ENCODE measurements around the gene EPHA10.

EPHA10 gene

DNA sequence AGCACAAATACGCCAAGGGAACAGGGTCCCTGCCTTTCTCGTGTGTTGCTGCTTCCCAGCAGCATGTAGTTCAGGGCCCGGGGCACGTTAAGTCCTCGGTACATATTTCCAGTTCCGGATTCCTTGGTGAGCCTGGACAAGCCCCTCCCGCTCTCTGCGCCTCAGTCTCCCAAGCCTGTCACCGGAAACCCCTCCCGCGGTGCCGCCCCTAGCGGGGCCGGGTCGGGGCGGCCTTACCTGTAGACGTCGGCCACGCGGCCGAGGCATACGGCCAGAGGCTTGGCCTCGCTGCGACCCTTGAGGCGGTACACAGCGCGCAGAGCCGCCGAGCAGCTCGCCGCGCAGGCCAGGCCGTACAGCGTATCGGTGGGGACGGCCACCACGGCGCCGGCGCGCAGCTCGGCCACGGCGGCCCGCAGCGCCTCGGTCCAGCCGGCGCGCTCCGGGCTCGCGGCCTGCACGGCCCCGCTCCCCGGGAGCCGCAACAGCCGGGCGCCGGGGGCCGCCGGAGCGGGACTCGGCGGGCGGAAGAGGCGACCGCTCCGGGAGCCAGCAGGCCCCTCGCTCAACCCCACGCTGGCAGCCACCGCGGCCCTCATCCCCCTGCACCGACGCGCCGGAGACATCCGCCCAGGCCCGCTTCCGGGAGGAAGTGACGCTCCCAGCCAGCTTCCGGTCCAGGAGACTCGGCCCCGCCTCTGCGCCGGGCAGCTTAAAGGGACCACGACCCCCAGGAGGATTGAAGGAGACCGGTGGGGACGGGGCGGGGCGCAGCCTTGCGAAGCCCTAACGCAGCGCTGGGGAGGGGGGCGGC is 42.8 kb upstream of the EPHA10 start, which contains the start of the genes C1orf122 and YRDC:
Gene C1orf122, plus strand, starts transcription at position 236 of the 814 bp plus-strand sequence. CDS start 615 bp downstream, outside the sequence.
Gene YRDC, minus strand, starts transcription at position 654 of the 814 bp plus-strand sequence. Its CDS starts 28 bp downstream, at position 626.
- peak; percentile 95 for DNase-seq (ENCODE audit: low read depth)
- TF ChIP-seq, protein P1, sequence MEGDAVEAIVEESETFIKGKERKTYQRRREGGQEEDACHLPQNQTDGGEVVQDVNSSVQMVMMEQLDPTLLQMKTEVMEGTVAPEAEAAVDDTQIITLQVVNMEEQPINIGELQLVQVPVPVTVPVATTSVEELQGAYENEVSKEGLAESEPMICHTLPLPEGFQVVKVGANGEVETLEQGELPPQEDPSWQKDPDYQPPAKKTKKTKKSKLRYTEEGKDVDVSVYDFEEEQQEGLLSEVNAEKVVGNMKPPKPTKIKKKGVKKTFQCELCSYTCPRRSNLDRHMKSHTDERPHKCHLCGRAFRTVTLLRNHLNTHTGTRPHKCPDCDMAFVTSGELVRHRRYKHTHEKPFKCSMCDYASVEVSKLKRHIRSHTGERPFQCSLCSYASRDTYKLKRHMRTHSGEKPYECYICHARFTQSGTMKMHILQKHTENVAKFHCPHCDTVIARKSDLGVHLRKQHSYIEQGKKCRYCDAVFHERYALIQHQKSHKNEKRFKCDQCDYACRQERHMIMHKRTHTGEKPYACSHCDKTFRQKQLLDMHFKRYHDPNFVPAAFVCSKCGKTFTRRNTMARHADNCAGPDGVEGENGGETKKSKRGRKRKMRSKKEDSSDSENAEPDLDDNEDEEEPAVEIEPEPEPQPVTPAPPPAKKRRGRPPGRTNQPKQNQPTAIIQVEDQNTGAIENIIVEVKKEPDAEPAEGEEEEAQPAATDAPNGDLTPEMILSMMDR (conservative IDR thresholded peaks at IDR 0.05; ENCODE audit: low read depth, low read length), result no peak
- H3K4me3 ChIP-seq (ENCODE audit: low read depth, low read length), result peak within 1 kb of the TSS; percentile 89

DNA sequence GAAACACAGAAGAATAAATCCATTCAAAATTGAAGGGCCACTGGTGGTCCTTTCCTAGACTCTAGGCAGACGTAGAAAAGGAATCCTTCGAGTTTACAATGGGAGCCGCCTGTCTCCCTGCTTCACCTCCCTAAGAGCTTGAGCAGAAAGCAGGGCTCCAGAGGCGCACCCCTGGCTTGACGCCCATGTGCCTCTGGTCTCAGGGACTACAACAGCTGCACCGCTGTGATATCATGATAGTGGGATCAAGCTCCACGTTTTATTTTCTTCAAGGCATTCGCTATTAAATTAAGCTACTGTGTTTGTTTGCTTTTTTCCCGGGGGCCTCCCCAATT is 42.3 kb upstream of the EPHA10 start:
- TF ChIP-seq, protein P1 (conservative IDR thresholded peaks at IDR 0.05; ENCODE audit: low read depth, low read length), result no peak
- peak overlapping the region; percentile 89 for H3K4me3 ChIP-seq (ENCODE audit: low read depth, low read length)
- no peak for DNase-seq (ENCODE audit: low read depth)

DNA sequence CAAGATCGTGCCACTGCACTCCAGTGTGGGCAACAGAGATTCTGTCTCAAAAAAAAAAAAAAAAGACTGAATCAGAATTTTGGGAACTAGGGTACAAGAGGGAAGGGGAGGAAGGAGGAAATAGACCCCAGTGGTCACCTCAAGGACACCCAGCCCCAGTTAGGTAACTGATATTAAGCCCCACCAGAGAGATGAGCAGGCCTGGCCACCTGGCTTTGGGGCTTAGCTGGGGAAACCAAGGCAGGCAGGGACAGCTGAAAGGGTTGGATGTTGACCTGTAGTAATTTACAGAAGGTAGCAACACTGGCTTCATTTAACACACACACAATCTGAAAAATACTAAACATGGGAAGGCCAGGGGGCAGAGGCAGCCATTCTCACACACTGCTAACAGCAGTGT is 37.5 kb upstream of the EPHA10 start:
- DNase-seq (ENCODE audit: low read depth), result no peak
- TF ChIP-seq, protein P1 (conservative IDR thresholded peaks at IDR 0.05; ENCODE audit: low read depth, low read length), result no peak
- H3K4me3 ChIP-seq (ENCODE audit: low read depth, low read length), result no peak overlapping the region

DNA sequence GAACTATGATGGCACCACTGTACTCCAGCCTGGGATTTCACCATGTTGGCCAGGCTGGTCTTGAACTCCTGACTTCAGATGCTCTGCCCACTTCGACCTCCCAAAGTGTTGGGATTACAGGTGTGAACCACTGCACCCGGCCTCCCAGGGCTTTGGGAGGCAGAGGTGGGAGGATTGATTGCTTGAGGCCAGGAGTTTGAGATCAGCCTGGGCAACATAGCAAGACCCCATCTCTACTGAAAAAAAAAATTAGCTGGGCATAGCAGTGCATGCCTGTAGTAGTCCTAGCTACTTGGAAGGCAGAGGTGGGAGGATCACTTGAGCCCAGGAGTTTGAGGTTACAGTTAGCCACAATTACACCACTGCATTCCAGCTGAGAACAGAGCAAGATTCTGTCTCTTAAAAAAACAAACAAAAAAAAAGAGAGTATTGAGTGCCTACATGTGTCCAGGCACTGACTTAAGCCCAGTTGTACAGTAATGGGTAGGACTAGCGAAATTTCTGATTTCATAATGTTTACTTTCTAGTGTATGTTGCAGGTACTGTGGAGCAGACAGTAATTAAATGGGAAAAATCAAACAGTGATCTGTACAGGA is 32.9 kb upstream of the EPHA10 start:
- TF ChIP-seq, protein P1 (conservative IDR thresholded peaks at IDR 0.05; ENCODE audit: low read depth, low read length), result no peak
- DNase-seq (ENCODE audit: low read depth), result peak; percentile 92
- no peak overlapping the region for H3K4me3 ChIP-seq (ENCODE audit: low read depth, low read length)

DNA sequence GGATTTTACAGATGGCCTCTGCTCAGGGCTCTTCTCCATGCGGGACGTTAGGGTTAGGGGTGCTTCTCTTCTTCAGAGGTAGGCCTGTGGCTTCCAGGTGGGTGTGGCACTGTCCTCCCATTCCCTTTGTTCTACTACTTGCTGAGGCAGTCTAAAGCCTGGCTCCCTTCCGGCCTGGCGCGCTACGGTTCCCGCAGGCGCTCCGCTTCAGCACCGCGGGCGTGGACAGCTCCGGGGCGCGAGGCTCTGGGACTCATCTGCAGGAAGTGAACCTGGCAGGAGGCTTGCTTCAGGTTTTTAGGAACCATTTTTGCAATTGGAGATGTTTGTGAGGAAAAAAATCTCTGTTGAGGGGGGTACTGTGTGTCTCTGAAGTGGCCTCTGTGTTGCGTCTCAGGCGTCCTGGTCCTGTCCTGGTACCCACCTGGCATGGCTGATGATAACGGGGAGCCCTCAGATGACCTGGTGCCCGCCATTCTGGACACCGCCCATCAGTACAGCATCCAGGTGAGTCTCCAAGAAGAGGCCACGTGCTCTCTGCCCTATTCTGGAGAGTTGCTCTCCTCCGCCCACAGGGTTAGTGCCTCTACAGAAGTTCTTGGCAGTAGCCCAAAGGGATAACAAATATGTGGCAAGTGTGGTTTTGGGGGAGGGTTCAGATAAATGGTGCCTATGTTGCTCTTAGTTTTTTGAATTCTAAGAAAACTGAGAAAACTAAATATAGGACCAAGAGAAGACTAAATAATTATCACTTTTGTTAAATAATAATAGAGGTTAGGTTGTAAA is 30.6 kb upstream of the EPHA10 start:
- peak; percentile 65 for DNase-seq (ENCODE audit: low read depth)
- TF ChIP-seq, protein P1 (conservative IDR thresholded peaks at IDR 0.05; ENCODE audit: low read depth, low read length), result no peak
- H3K4me3 ChIP-seq (ENCODE audit: low read depth, low read length), result no peak overlapping the region

DNA sequence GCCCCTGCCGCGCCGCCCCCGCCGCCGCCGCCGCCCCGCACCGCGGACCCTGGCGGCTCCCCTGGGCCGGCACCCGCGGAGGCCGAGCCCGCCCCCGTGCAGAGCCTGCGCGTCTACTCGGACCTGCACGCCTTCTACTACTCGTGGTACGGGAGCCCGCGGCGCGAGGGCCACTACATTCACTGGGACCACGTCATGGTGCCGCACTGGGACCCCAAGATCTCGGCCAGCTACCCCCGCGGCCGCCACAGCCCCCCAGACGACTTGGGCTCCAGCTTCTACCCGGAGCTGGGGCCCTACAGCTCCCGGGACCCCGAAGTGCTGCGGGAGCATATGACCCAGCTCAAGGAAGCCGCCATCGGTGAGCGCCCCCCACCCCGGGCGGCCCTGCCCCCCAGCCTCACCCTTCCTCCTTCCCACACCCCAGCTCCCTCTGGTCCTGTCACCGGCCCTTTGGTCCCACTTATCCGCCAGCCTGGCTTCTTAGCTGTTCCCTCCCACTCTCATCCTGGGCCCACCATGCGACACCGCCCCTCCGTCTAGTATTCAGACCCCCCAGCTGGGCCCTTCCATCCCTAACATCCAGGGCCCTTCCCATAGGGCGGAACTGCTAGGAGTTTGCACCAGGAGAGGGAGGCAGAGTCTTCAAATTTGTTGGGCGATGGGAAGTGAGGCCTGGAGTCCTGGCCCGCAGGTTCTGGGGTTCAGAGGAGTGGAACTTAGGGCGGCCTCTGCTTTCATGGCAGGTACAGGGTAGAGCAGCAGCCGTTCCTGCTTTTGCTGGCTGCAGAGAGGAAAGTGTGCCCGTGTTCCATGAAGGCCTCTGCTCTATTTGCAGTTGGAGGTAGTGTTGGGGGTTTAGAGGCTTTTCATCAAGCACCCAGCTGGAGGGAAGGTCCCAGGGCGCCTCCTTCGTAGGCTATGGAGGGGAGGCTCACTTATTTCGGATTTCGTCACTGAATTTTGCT is 29.7 kb upstream of the EPHA10 start:
- H3K4me3 ChIP-seq (ENCODE audit: low read depth, low read length), result no peak overlapping the region
- TF ChIP-seq, protein P1 (conservative IDR thresholded peaks at IDR 0.05; ENCODE audit: low read depth, low read length), result no peak
- DNase-seq (ENCODE audit: low read depth), result no peak

Measured in choroid plexus epithelial cell (primary cell).